ENCODE measurements around the gene KIAA1614. TPM values are rescaled to one million over a fixed set of nuclear protein-coding genes. Genes with fewer than 3 reads are reported as not detected.

The KIAA1614 gene
- total RNA-seq, 4 donors from 2014 or later: 2.5 to 7.7 (median 5.1) TPM

- no peak for TF ChIP-seq CTCF (IDR thresholded peaks at IDR 0.05)
- no peak for ATAC-seq (ENCODE audit: low FRiP score)
- DNase-seq (ENCODE audit: low spot score): no peak
Measured at GRCh38 chr1:180928331-180929230, 15.9 kb downstream of the KIAA1614 start.

- no peak for TF ChIP-seq CTCF (IDR thresholded peaks at IDR 0.05)
- ATAC-seq (ENCODE audit: low FRiP score) (no peak), DNase-seq (ENCODE audit: low spot score) (no peak)
Measured at GRCh38 chr1:180929389-180929788, 16.7 kb downstream of the KIAA1614 start.

GRCh38 chr1:180930687-180931086, 18.0 kb downstream of the KIAA1614 start:
- TF ChIP-seq CTCF (IDR thresholded peaks at IDR 0.05): no peak

GRCh38 chr1:180931529-180931928, 18.8 kb downstream of the KIAA1614 start:
- ATAC-seq (ENCODE audit: low FRiP score) (no peak), DNase-seq (ENCODE audit: low spot score) (no peak)
- TF ChIP-seq CTCF (IDR thresholded peaks at IDR 0.05): no peak

More at GRCh38 chr1:180930687-180931086, 18.0 kb downstream of the KIAA1614 start:
- ATAC-seq (ENCODE audit: low FRiP score) (no peak), DNase-seq (ENCODE audit: low spot score) (no peak)

GRCh38 chr1:180932378-180932777, 19.7 kb downstream of the KIAA1614 start:
- DNase-seq (ENCODE audit: low spot score) (no peak), ATAC-seq (ENCODE audit: low FRiP score) (no peak)
- TF ChIP-seq CTCF (IDR thresholded peaks at IDR 0.05): no peak

GRCh38 chr1:180933141-180933540, 20.4 kb downstream of the KIAA1614 start:
- no peak for TF ChIP-seq CTCF (IDR thresholded peaks at IDR 0.05)
- DNase-seq (ENCODE audit: low spot score) (no peak), ATAC-seq (ENCODE audit: low FRiP score) (no peak)

GRCh38 chr1:180934563-180934962, 21.9 kb downstream of the KIAA1614 start:
- no peak for TF ChIP-seq CTCF (IDR thresholded peaks at IDR 0.05)
- ATAC-seq (ENCODE audit: low FRiP score): no peak

More at GRCh38 chr1:180934563-180934962, 21.9 kb downstream of the KIAA1614 start:
- DNase-seq (ENCODE audit: low spot score): no peak

Data from omental fat pad (tissue), 4 donors.